Muscle of back (tissue), 11 donors: ENCODE data around the gene C19orf25. TPM values are rescaled to one million over a fixed set of nuclear protein-coding genes. Genes with fewer than 3 reads are reported as not detected.
"Not testable (repeated sequence)": the region's sequence is repeated elsewhere in the genome, so short reads cannot be mapped to it uniquely, and the experiment has no call there.

Experiments used
- DNase-seq, 3 donors: peaks; one replicate each; pipeline versions ENCODE4 v3.0.0 to v3.0.0-alpha.2; 2013
- polyA plus RNA-seq, 10 donors: library from polyadenylated mRNA; unstranded; fragments of 120-200 nt; gene quantifications; one replicate each; pipeline ENCODE4 v1.2.1, GENCODE V29; 2013; ENCODE audit not compliant: insufficient read length in 10 of 10

The C19orf25 gene
- polyA plus RNA-seq, 10 donors: 11.6 to 20.9 (median 15.8) TPM

- DNase-seq: peak in 2 of 3 donors; percentile 30 to 72
Observed at GRCh38 chr19:1449467-1450442, 29.3 kb downstream of the C19orf25 start, which contains the start of gene APC2. APC2 (plus strand) TSS chr19:1450121; CDS start chr19:1453002, 2,881 bp downstream.

- DNase-seq: no peak
Observed at GRCh38 chr19:1447944-1448343, 31.1 kb downstream of the C19orf25 start.

GRCh38 chr19:1447504-1447903 is 31.5 kb downstream of the C19orf25 start:
- no peak for DNase-seq

DNA sequence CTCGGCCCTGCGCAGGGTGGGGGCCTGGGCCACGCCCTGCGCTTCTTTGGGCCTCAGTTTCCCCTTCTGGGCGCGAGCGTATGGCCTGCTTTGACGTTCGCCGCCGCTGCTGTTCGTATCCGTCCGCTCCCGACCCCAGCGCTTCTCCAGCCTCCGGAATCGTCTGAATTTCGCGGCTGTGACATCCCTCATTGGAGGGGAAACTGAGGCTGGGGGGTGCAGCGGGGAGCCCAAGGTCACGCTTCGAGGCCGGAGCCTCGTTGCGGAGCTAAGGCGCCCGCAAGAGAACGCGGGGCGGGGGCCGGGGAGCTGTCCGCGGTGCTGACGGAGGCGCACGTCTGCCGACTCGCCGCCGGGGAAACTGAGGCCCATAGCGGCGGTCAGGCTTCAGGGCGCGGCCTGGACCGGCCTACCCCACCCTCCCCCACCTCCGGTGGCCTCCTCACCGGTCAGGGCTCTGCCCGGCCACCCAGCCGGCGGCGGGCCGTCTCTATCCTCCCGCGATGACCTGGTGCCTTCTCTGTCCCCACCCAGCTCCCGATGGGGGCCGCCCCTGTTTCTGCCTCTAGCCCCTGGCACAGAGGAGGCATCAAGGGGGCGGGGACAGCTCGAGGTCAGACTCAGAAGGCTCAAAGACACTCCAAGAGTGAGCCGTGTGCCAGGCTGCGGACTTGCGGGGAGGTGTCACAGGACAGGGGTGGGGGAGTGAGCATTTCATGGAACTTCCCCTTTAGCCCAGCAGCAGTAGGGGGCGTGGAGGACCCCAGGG is 32.1 kb downstream of the C19orf25 start:
- DNase-seq: peak in 1 of 3 donors; percentile 68

GRCh38 chr19:1445932-1446712 is 32.9 kb downstream of the C19orf25 start:
- DNase-seq: peak in 1 of 3 donors; percentile 57

DNA sequence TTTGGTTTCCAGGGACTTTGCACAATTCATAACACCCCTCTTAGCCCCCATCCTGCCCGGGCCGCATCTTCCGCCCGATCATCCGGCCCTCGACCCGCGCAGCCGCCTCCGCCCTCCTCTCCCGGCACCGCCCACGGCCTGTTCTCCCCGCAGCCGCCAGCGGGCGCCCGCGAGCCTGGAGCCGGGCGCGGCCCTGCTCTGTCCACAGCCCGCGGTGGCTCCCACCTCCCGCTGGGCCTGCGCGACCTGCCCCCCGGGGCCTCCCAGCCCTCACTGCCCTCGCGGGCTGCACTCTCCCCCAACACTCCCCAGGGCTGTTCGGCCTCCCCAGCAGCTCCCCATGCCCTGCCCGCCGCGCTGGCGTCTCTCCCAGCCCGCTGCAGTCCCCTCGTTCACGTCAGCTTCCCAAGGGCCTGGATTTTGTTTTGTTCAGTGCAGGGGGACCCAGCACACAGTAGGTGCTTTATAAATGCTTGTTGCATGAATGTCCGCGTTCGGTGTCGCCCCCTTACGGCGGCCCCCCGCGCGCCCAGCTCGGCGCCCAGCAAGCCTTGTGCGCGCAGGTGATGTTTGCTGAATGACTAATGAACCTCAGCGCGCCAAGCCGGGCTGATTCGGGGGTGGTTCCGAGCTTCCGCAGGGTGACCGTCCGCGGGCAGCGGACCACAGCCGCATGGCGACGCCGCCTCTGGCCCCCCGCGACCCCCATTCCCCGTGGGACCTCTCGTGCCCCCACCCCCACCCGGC is 33.7 kb downstream of the C19orf25 start:
- DNase-seq: peak; percentile 39 to 88 (median 67)

GRCh38 chr19:1441677-1442438 is 37.2 kb downstream of the C19orf25 start:
- no peak for DNase-seq

- no peak for DNase-seq
Observed at GRCh38 chr19:1441022-1441426, 38.0 kb downstream of the C19orf25 start.

DNA sequence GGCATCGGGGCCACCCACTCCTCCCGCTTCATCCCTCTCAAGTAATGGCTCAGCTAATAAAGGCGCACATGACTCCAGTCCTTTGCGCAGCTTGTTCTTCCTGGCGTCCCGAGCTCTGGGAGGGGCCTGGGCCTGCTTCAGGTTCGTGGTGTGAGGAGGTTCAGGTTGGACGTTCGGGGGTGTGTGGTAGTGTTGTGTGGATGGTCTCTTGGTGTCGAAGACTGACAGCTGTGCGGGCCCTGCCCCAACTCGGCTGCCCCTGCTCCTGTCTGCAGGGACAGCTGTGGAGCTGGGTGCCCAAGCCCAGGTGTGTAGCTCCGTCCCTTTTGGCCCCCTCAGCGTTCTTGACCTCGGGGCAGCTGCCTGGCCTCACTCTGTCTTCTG is 38.6 kb downstream of the C19orf25 start:
- DNase-seq: no peak

DNA sequence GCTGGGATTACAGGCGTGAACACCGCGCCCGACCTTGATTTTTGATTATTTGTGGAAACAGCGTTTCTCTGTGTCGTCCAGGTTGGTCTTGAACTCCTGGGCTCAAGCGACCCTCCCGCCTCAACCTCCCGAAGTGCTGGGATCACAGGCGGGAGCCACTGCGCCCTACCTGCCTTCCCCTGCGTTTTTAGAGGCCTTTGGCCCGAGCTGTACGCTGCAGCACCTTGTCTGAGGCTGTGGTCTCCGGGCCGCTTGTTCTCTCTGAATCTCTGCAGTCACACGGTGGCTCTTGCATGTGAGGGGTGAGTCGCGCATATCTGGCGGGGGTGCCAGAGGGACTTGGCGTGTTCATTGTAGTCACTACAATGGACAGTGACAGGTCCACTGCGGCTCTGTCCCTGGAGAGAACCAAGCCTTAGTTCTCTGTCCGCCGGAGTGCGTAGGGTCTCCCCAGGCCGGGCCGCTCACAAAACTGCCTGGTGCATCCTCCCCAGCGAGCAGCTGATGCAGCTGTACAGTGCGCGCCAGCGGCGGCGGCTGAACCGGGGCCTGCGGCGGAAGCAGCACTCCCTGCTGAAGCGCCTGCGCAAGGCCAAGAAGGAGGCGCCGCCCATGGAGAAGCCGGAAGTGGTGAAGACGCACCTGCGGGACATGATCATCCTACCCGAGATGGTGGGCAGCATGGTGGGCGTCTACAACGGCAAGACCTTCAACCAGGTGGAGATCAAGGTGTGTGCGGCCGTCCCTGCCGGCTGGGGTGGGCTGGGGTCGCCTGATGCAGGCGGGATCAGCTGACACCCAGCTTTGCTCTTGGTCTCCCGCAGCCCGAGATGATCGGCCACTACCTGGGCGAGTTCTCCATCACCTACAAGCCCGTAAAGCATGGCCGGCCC is 39.2 kb downstream of the C19orf25 start:
- DNase-seq: not testable (repeated sequence)

- DNase-seq: no peak
Observed at GRCh38 chr19:1438933-1439354, 40.1 kb downstream of the C19orf25 start.

GRCh38 chr19:1438035-1438932 is 40.7 kb downstream of the C19orf25 start, which contains the start of gene RPS15:
RPS15 (plus strand) TSS chr19:1438396; CDS start chr19:1438426, 30 bp downstream.
- DNase-seq: peak; percentile 95 to 99 (median 98)

- DNase-seq: no peak
Observed at GRCh38 chr19:1437609-1438008, 41.4 kb downstream of the C19orf25 start.

DNA sequence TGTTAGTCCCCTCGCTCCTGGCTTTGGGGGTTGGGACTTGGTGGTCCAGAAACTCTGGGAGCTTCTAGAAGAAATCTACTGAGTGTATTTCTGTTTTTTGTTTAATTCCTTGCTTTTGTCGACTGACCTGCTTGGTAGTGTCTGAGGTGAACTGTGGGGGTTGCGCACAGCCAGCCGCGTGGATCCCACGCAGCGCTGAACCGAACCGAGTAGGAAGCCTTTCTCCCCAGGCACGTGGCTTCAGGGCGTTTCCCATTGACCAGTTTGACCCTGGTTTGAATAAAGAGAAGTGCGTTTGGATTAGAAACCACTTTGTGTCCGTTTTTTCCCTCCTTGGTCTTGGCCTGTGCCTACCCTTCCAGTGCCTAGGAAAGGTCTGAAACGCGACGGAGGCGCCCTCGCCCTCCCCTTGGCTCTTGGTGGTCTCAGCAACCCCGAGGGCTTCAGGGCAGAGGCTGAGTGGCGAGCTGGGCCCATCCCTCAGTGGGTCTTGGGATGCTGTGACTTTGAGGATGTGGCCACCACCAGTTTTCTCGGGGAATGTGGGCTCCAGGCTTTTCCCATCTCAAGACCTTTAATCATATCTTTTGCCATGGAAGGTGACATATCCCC is 43.5 kb downstream of the C19orf25 start:
- no peak for DNase-seq

- no peak for DNase-seq
Observed at GRCh38 chr19:1434577-1435060, 44.4 kb downstream of the C19orf25 start.

DNA sequence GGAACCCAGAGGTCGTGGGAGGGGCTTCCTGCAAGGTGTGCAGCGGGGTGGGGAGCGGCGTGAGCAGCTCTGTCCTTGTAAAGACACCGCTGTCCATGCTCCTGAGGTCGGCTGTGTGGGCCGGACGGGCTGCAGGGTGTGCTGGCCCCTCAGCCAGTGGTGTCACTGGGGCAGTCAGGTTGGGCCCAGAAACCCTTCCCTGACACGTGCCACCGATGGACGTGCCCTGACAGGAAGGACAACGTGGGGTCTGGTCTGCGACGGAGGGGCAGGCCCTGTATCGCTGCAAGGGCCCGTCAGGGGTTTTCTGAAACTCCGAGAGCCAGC is 45.0 kb downstream of the C19orf25 start:
- DNase-seq: no peak
